Raji (cell line): ENCODE results near the gene SLC6A17.

Experiments used
- POLR2A ChIP-seq: IDR thresholded peaks from 2 replicates; pipeline ENCODE4 v1.6.1; 2011; ENCODE audit warnings: low read depth, low read length, control low read depth; ENCODE audit not compliant: insufficient read depth

Gene SLC6A17

DNA sequence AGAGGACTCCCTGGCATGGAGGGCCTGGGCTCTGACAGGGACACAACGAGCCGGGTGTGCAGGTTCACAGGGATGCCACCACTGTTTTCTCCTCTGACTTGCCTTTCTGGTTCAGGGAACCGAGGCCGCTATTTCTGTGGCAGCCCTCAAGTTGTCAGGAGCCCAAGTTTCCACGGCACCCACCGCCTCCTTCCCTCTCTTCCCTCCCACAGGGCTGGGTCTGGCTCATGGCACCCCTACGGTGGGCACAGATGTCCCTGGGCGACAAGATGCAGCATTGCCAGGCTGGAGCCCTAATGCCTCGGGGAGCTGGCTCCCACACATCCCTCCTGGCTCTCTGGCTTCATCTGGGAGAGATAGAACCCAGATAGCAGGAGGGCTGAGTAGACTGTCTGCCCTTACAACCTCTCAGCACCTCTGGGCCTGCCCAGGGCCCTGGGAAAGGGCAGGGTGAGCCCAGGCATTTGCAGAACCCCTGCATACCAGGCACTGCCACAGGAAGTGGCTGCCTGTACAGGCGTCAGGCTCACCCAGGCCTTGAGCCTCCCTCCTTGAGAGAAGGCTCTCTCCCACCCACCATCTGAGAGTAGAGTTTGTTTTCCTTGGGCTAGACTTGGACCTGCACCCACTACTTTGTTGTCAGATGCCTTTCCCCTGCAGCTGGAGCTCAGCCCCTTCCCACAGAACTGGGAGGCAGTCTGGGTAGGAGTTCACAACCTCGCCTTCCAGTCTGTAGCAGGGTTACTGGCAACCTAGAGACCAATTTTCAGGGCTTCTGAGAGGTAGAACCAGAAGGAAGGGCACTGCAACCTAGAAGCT lies 80.3 kb downstream of the SLC6A17 start:
- TF ChIP-seq POLR2A = no peak

GRCh38 chr1:110233861-110234260 lies 83.6 kb downstream of the SLC6A17 start:
- no peak for TF ChIP-seq POLR2A

- no peak for TF ChIP-seq POLR2A
These were observed 84.4 kb downstream of the SLC6A17 start for GRCh38 chr1:110234691-110235090.

DNA sequence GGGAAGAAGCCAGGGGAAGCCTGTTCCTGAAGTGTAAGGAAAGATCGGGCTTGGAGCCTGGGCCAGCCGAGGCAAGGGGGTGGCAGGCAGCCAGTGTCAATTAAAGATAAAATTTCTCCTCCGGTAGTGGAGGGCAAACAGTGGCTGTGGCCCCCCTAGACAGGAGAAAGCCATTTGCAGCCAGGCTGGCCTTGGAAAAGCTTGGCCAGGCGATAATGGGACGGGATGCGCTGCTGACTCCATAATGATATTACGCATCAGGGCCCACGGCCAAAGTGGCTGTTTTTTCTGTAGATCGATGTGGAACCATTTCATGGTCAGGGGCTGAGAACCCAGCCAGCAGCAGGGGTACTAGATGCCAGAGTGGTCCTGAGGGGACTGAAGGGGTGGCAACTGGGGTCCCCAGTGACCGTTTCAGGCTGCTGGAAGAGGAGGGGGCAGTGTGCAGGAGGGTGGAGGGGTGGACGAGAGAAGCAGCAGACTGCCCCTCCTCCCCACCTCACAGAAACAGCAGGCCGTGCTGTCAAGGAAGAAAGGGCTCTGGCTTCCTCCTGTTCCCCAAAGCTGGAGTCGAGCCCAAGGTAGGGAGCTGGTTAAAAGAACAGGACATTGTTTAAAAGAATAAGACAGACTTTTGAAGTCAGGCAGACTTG lies 85.0 kb downstream of the SLC6A17 start:
- no peak for TF ChIP-seq POLR2A

- TF ChIP-seq POLR2A = no peak
These were observed 85.8 kb downstream of the SLC6A17 start for GRCh38 chr1:110235834-110236682.

DNA sequence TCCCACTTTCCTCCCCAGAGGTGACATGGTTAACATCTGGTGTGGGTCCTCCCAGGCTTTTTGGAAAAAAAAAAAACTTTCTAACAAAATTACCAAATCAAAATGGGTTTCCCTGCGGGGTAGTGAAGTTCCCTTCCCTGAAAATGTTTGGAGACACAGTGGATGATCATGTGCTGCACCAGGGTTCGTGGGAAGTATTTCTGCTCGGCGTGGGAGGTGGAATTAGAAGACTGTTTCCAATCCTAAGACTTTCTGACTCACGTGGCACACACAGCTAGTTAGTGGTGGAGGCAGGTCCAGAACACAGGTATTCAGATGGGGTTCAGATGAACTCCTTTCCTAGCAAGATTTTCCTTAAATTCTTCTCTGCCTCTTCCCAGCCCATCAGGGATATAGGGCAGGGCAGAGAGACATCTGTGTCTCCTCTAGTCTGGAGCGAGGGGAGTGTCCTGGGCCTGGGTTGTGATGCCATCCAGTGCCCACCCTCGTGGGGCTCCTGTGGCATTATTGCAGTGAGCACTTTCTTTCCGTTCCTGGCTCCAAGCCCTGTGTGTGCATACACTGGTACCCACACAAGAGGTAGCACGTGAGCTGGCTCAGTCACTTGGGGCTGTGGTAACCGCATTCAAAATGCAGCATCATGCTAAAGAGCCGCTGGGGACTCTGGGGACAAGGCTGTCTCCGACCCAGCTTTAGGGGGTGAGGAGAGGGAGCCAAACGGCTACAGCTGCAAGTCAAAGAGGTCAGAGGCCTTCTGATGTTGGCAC lies 87.3 kb downstream of the SLC6A17 start:
- TF ChIP-seq POLR2A = no peak

DNA sequence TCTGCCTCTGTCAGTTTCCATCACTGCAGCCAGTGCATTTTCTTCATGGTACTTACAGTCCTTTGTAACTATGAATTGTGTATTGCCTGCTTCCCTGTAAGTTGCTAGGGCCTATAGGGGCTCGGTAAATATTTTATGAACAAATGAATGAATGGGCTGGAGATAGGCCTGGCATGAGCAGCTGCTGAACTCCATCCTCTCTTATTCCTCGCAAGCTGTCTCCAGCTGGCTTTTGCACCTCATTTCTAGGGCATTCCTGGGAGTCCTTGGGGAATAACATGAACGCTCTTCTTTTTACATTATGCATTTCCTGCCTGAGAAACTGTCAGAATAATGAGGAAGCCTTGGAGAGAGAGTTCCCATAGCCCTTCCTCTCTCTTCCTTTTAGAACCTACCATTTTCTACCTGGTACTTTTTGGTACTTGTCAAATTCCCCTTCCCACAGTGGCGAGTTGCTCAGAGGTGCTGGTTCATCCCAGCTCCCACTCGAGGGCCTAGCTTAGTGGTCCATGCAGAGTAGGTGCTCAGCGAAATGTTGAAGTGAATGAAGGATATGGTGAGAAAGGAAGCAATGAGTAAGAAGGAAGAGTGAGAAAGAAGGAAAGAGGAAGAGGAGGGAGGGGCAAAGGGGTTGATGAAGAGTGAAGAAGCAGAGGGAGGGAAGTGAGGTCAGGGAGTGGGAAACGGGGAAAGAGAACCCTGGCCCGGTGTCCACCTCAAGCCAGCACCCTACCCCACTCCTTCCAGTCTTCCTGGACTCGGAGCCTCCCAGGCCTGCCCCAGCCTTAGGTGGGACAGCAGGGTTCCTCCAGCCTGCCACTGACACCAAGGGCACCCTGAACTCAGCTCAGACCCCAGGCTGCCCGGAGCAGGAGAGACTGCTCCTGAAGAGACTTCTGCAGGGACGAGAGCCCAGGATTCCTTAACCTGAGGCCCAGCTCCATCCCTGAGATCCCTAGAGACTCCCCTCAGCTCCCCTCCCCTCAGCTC lies 89.4 kb downstream of the SLC6A17 start:
- TF ChIP-seq POLR2A = no peak

GRCh38 chr1:110240476-110241210 lies 90.3 kb downstream of the SLC6A17 start:
- no peak for TF ChIP-seq POLR2A

- TF ChIP-seq POLR2A = no peak
These were observed 91.2 kb downstream of the SLC6A17 start for GRCh38 chr1:110241516-110241915.

GRCh38 chr1:110242062-110242461 lies 91.8 kb downstream of the SLC6A17 start:
- no peak for TF ChIP-seq POLR2A

DNA sequence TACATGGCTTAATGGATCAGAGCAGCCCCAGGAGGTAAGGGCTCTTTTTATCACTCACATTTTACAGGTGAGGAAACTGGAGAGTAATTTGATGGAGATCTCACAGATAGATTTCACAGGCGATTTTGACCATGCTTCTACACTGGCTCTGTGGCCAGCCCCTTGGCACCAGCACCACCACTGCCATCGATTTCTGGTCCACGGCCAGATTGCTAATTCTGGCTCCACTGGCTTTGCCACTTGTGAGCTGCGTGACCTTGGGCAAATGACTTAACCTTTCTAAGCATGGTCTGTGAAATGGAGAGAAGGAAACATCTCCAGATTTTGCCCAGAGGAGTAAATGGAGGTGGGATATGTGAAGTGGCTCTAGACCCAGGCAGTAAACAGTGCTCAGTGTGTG lies 92.4 kb downstream of the SLC6A17 start:
- TF ChIP-seq POLR2A = no peak

DNA sequence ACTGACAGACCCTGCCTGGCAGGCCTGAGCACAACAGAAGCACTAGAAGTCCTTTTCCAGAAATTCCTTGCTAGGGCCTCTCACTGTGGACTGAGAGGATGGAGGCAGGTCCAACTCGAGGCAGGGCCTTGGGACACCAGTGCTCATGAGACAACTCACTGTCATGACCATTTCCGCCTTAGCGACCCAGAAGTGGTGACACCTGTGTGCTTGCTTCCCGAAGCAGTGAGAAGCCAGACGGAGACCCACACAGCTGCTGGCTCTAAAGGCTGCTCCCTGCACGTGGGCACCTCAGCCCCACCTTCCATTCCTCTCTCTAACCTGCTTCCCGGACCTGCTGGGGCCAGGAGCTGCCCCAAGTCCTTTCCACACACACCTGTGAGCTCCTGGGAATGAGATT lies 92.9 kb downstream of the SLC6A17 start:
- no peak for TF ChIP-seq POLR2A

DNA sequence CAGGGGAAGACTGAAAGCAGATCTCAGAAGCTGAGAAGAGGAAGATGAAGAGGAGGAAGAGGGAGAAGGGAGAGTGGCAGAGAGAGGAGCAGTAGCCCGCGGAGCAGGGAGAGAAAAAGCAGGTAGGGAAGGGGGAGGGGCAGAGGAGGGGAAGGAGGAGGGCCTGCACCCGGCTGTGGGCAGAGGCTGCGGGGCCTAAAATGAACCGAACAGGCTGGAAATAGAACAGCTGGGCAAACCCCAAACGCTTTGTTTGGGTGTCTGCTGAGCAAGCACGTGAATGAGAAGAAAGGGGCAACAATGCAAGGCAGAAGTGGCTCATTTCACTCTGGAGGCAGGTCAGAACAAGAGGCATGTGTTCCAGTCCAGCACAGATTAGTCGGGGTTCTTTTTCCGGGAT lies 93.3 kb downstream of the SLC6A17 start:
- TF ChIP-seq POLR2A = no peak
